ENCODE measurements around the gene RAB26. TPM values are rescaled to one million over a fixed set of nuclear protein-coding genes. Genes with fewer than 3 reads are reported as not detected.

The RAB26 gene
- total and polyA plus RNA-seq, 2 donors from 2014 or later, result 1.5 to 3.0 TPM

GRCh38 chr16:2155091-2155950 lies 6.9 kb downstream of the RAB26 start, which contains the start of gene TRAF7:
Gene TRAF7 (plus strand): TSS chr16:2155782. CDS start chr16:2163921, 8,139 bp downstream.
- Histone ChIP-seq H3K27ac (ENCODE audit: low read depth in 2 of 2, low read length in 2 of 2) (peak within 1 kb of the TSS; percentile 74 to 78), H3K36me3 (ENCODE audit: control insufficient read depth in 2 of 3, insufficient read depth in 3 of 3, low read length in 3 of 3) (peaks cover 0 to 3% (median 0%) of the 10 kb centered on the region in 3 donors), H3K4me1 (ENCODE audit: control insufficient read depth in 2 of 3, insufficient read depth in 2 of 3, low read depth in 1 of 3, low read length in 3 of 3) (peaks cover 0 to 61% (median 13%) of the 10 kb centered on the region in 3 donors), H3K4me3 (ENCODE audit: low read length in 3 of 3) (peak within 1 kb of the TSS; percentile 83 to 99 (median 96)), H3K27me3 (ENCODE audit: control insufficient read depth, insufficient read depth, low read length) (no peaks in the 10 kb centered on the region), H3K9me3 (ENCODE audit: control insufficient read depth in 2 of 3, insufficient read depth in 1 of 3, low read length in 3 of 3) (no peaks in the 10 kb centered on the region), H3K9ac (ENCODE audit: low read length in 3 of 3) (peak within 1 kb of the TSS; percentile 90 to 98 (median 94))
- DNase-seq (peak; percentile 100), FAIRE-seq (peak; percentile 99)
- TF ChIP-seq CTCF (IDR thresholded peaks at IDR 0.05; ENCODE audit: borderline replicate concordance, extremely low read depth, insufficient read depth), result no peak
- intact Hi-C loops (cut with DNase I), result no loop called here

GRCh38 chr16:2155977-2156848 lies 7.8 kb downstream of the RAB26 start:
- H3K4me3 ChIP-seq (ENCODE audit: low read length in 3 of 3), result peak overlapping the region; percentile 61 to 91 (median 81)
- no peak for TF ChIP-seq CTCF (IDR thresholded peaks at IDR 0.05; ENCODE audit: borderline replicate concordance, extremely low read depth, insufficient read depth)
- peak; percentile 38 to 84 (median 55) for DNase-seq
- H3K27ac ChIP-seq (ENCODE audit: low read depth in 2 of 2, low read length in 2 of 2), result no peak overlapping the region
- intact Hi-C loops (cut with DNase I), result no loop called here
- H3K27me3 ChIP-seq (ENCODE audit: control insufficient read depth, insufficient read depth, low read length), result no peaks in the 10 kb centered on the region
- H3K9me3 ChIP-seq (ENCODE audit: control insufficient read depth in 2 of 3, insufficient read depth in 1 of 3, low read length in 3 of 3), result no peaks in the 10 kb centered on the region
- H3K36me3 ChIP-seq (ENCODE audit: control insufficient read depth in 2 of 3, insufficient read depth in 3 of 3, low read length in 3 of 3), result peaks cover 0 to 3% (median 0%) of the 10 kb centered on the region in 3 donors
- no peak for FAIRE-seq
- H3K4me1 ChIP-seq (ENCODE audit: control insufficient read depth in 2 of 3, insufficient read depth in 2 of 3, low read depth in 1 of 3, low read length in 3 of 3), result peaks cover 0 to 56% (median 13%) of the 10 kb centered on the region in 3 donors
- peak overlapping the region; percentile 38 to 80 (median 69) for H3K9ac ChIP-seq (ENCODE audit: low read length in 3 of 3)

- no peaks in the 10 kb centered on the region for H3K36me3 ChIP-seq (ENCODE audit: control insufficient read depth in 2 of 3, insufficient read depth in 3 of 3, low read length in 3 of 3)
- H3K4me3 ChIP-seq (ENCODE audit: low read length in 3 of 3), result no peak overlapping the region
- FAIRE-seq, result no peak
- H3K27me3 ChIP-seq (ENCODE audit: control insufficient read depth, insufficient read depth, low read length), result no peaks in the 10 kb centered on the region
- intact Hi-C loops (cut with DNase I), result no loop called here
- H3K9ac ChIP-seq (ENCODE audit: low read length in 3 of 3), result peak overlapping the region in 1 of 3 donors; percentile 4
- no peaks in the 10 kb centered on the region for H3K9me3 ChIP-seq (ENCODE audit: control insufficient read depth in 2 of 3, insufficient read depth in 1 of 3, low read length in 3 of 3)
- H3K27ac ChIP-seq (ENCODE audit: low read depth in 2 of 2, low read length in 2 of 2), result peak overlapping the region in 1 of 2 donors; percentile 19
- no peak for TF ChIP-seq CTCF (IDR thresholded peaks at IDR 0.05; ENCODE audit: borderline replicate concordance, extremely low read depth, insufficient read depth)
- H3K4me1 ChIP-seq (ENCODE audit: control insufficient read depth in 2 of 3, insufficient read depth in 2 of 3, low read depth in 1 of 3, low read length in 3 of 3), result peaks cover 0 to 50% (median 10%) of the 10 kb centered on the region in 3 donors
- DNase-seq, result no peak
Observed at GRCh38 chr16:2156849-2157224, 8.4 kb downstream of the RAB26 start.
